Panc1 (cell line): ENCODE results near the gene EPHB1. TPM values are rescaled to one million over a fixed set of nuclear protein-coding genes. Genes with fewer than 3 reads are reported as not detected.

Experiments
- ATAC-seq: fragments of 200-7000 bp; cut with Tn5 transposase; 2 replicates; pipeline ENCODE4 v1.9.1; 2020; ENCODE audit warnings: mild to moderate bottlenecking, moderate library complexity
- BruUV-seq: library from RNA; stranded (reverse); fragments of 400-500 nt; replicated peaks from 2 replicates; lab custom pipeline; 2021; lab: Mats Ljungman, UMichigan
- CTCF ChIA-PET: fragments of 300-600 bp; sonication (Branson Sonifier 250); formaldehyde crosslinking; loops from one replicate; lab custom pipeline; 2022; ENCODE audit warnings: antibody characterized with exemption; lab: Charles Lee
- POLR2A ChIA-PET: fragments of 300-600 bp; sonication (Branson Sonifier 250); formaldehyde crosslinking; loops from one replicate; lab custom pipeline; 2022; ENCODE audit warnings: antibody characterized with exemption; lab: Charles Lee
- DNase-seq: peaks from one replicate; pipeline ENCODE4 v3.0.0-alpha.2; 2010; ENCODE audit warnings: low read depth, low spot score
- H3K27ac ChIP-seq: 2 replicates; pipeline ENCODE4 v1.5.1; 2011; ENCODE audit warnings: mild to moderate bottlenecking, low read length, inconsistent platforms
- H3K27me3 ChIP-seq: fragments of 200-500 bp; sonication (Bioruptor generic); 2 replicates; pipeline ENCODE4 v1.6.0; 2014; ENCODE audit warnings: low read length, inconsistent platforms; ENCODE audit not compliant: control insufficient read depth, insufficient read depth
- H3K36me3 ChIP-seq: fragments of 200-500 bp; sonication (Bioruptor generic); 2 replicates; pipeline ENCODE4 v1.5.1; 2014; ENCODE audit warnings: inconsistent platforms, mild to moderate bottlenecking, low read length, moderate library complexity; ENCODE audit not compliant: control insufficient read depth, insufficient read depth
- H3K4me1 ChIP-seq: 2 replicates; pipeline ENCODE4 v1.5.1; 2011; ENCODE audit warnings: inconsistent platforms, mild to moderate bottlenecking, low read length, moderate library complexity; ENCODE audit not compliant: control insufficient read depth, insufficient read depth
- H3K4me3 ChIP-seq, 2 experiments: 2 replicates each; pipeline ENCODE4 v1.5.1; 2011 to 2012; ENCODE audit warnings: low read depth in 2 of 2, low read length in 2 of 2, mild to moderate bottlenecking in 2 of 2, inconsistent platforms in 1 of 2, moderate library complexity in 1 of 2
- H3K9me3 ChIP-seq: fragments of 200-500 bp; sonication (Bioruptor generic); 2 replicates; pipeline ENCODE4 v1.5.1; 2014; ENCODE audit warnings: low read depth, mild to moderate bottlenecking, inconsistent platforms, low read length, moderate library complexity; ENCODE audit not compliant: control insufficient read depth, insufficient read depth
- POLR2AphosphoS5 ChIP-seq: IDR thresholded peaks from 2 replicates; pipeline ENCODE4 v1.6.1; 2012; ENCODE audit warnings: mild to moderate bottlenecking, low read depth, low read length, moderate library complexity
- SIN3A ChIP-seq: IDR thresholded peaks from 2 replicates; pipeline ENCODE4 v1.6.1; 2012; ENCODE audit warnings: low read depth, mild to moderate bottlenecking, low read length, moderate library complexity, borderline replicate concordance; ENCODE audit not compliant: insufficient read depth
- TCF7L2 ChIP-seq: IDR thresholded peaks from 2 replicates; pipeline ENCODE4 v1.6.1; 2011; ENCODE audit warnings: mild to moderate bottlenecking, low read depth, low read length, inconsistent platforms
- in situ Hi-C: cut with HindIII; loops from 2 replicates; pipeline ENCODE4 v1.10.0; 2016; ENCODE audit warnings: low sequenced_read_pairs, low pct_unique_long_range_greater_than_20kb
- intact Hi-C: fragments of 100-400 bp; cut with micrococcal nuclease; formaldehyde crosslinking; loops from one replicate; pipeline ENCODE4 v1.10.0; 2022; ENCODE audit not compliant: unreplicated experiment
- total RNA-seq: library from RNA; stranded (reverse); gene quantifications from one replicate; pipeline ENCODE4 v1.2.1, GENCODE V29; 2021; ENCODE audit not compliant: unreplicated experiment
- TF ChIP-seq, protein P1 (sequence below): fragments of 450-650 bp; IDR thresholded peaks from 2 replicates; pipeline ENCODE4 v1.5.1; 2017; ENCODE audit warnings: mild to moderate bottlenecking
- TF ChIP-seq, protein P2 (sequence below), 2 experiments: IDR thresholded peaks; 2 replicates each; pipeline ENCODE4 v1.6.1; 2011 to 2012; ENCODE audit warnings: low read depth in 2 of 2, control low read depth in 1 of 2, low read length in 1 of 2, mild to moderate bottlenecking in 1 of 2, moderate library complexity in 1 of 2; ENCODE audit not compliant: insufficient read depth in 1 of 2

Gene EPHB1
- total RNA-seq, 1 experiment from 2014 or later, result 0.46 TPM

GRCh38 chr3:135258916-135259315 is 463.9 kb downstream of the EPHB1 start:
- H3K27me3 ChIP-seq, result 0 out of 2 replicates have a peak, but pooled peaks cover 2% of the 10 kb centered on the region
- in situ Hi-C loops, result no loop called here
- no peaks in the 10 kb centered on the region for H3K36me3 ChIP-seq
- no peaks in the 10 kb centered on the region for H3K4me1 ChIP-seq
- H3K27ac ChIP-seq, result no peak overlapping the region
- intact Hi-C loops, result no loop called here
- TF ChIP-seq TCF7L2 (no peak), POLR2AphosphoS5 (no peak), SIN3A (no peak)
- TF ChIP-seq, protein P1, sequence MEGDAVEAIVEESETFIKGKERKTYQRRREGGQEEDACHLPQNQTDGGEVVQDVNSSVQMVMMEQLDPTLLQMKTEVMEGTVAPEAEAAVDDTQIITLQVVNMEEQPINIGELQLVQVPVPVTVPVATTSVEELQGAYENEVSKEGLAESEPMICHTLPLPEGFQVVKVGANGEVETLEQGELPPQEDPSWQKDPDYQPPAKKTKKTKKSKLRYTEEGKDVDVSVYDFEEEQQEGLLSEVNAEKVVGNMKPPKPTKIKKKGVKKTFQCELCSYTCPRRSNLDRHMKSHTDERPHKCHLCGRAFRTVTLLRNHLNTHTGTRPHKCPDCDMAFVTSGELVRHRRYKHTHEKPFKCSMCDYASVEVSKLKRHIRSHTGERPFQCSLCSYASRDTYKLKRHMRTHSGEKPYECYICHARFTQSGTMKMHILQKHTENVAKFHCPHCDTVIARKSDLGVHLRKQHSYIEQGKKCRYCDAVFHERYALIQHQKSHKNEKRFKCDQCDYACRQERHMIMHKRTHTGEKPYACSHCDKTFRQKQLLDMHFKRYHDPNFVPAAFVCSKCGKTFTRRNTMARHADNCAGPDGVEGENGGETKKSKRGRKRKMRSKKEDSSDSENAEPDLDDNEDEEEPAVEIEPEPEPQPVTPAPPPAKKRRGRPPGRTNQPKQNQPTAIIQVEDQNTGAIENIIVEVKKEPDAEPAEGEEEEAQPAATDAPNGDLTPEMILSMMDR, result no peak
- TF ChIP-seq, protein P2, sequence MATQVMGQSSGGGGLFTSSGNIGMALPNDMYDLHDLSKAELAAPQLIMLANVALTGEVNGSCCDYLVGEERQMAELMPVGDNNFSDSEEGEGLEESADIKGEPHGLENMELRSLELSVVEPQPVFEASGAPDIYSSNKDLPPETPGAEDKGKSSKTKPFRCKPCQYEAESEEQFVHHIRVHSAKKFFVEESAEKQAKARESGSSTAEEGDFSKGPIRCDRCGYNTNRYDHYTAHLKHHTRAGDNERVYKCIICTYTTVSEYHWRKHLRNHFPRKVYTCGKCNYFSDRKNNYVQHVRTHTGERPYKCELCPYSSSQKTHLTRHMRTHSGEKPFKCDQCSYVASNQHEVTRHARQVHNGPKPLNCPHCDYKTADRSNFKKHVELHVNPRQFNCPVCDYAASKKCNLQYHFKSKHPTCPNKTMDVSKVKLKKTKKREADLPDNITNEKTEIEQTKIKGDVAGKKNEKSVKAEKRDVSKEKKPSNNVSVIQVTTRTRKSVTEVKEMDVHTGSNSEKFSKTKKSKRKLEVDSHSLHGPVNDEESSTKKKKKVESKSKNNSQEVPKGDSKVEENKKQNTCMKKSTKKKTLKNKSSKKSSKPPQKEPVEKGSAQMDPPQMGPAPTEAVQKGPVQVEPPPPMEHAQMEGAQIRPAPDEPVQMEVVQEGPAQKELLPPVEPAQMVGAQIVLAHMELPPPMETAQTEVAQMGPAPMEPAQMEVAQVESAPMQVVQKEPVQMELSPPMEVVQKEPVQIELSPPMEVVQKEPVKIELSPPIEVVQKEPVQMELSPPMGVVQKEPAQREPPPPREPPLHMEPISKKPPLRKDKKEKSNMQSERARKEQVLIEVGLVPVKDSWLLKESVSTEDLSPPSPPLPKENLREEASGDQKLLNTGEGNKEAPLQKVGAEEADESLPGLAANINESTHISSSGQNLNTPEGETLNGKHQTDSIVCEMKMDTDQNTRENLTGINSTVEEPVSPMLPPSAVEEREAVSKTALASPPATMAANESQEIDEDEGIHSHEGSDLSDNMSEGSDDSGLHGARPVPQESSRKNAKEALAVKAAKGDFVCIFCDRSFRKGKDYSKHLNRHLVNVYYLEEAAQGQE (IDR thresholded peaks at IDR 0.05; ENCODE audit: insufficient read depth in 1 of 2, low read depth in 2 of 2, low read length in 1 of 2), result no peak
- BruUV-seq, result no TSS peak
- ATAC-seq (no peak), DNase-seq (no peak)
- H3K9me3 ChIP-seq, result no peaks in the 10 kb centered on the region
- CTCF ChIA-PET, result no interaction called here
- H3K4me3 ChIP-seq, result no peak overlapping the region
- POLR2A ChIA-PET, result no interaction called here

- no peak for TF ChIP-seq TCF7L2
- no peak for TF ChIP-seq POLR2AphosphoS5
- TF ChIP-seq SIN3A, result no peak
- TF ChIP-seq, protein P1, result no peak
- TF ChIP-seq, protein P2 (IDR thresholded peaks at IDR 0.05; ENCODE audit: insufficient read depth in 1 of 2, low read depth in 2 of 2, low read length in 1 of 2), result no peak
- Histone ChIP-seq H3K4me3 (no peak overlapping the region), H3K4me1 (no peaks in the 10 kb centered on the region), H3K27me3 (peaks cover 4% of the 10 kb centered on the region; the same call in 1 of the 2 replicates), H3K36me3 (no peaks in the 10 kb centered on the region), H3K9me3 (no peaks in the 10 kb centered on the region), H3K27ac (no peak overlapping the region)
- no peak for ATAC-seq
- intact Hi-C loops (no loop called here), in situ Hi-C loops (no loop called here)
- POLR2A ChIA-PET, result no interaction called here
- no peak for DNase-seq
- BruUV-seq, result no TSS peak
- CTCF ChIA-PET, result no interaction called here
Measured at GRCh38 chr3:135260025-135260424, 465.0 kb downstream of the EPHB1 start.
